B cell (primary cell): ENCODE data around the gene CACNA2D1. TPM values are rescaled to one million over a fixed set of nuclear protein-coding genes. Genes with fewer than 3 reads are reported as not detected.

ENCODE experiments used
- ATAC-seq: fragments of 200-7000 bp; cut with Tn5 transposase; one replicate; pipeline ENCODE4 v1.10.0; 2021; ENCODE audit warnings: low read depth, mild to moderate bottlenecking, moderate number of reproducible peaks, moderate library complexity
- CTCF ChIA-PET: fragments of 350-600 bp; sonication (Branson Sonifier 250); formaldehyde crosslinking; loops from one replicate; lab custom pipeline; 2021; ENCODE audit warnings: antibody characterized with exemption, inconsistent platforms; lab: Charles Lee
- POLR2A ChIA-PET: fragments of 350-600 bp; sonication (Branson Sonifier 250); formaldehyde crosslinking; loops from one replicate; lab custom pipeline; 2021; ENCODE audit warnings: antibody characterized with exemption; lab: Charles Lee
- DNase-seq: peaks from one replicate; pipeline ENCODE4 v3.0.0; 2013
- H2AFZ ChIP-seq: 2 replicates; pipeline ENCODE4 v1.6.1; 2012; ENCODE audit warnings: mild to moderate bottlenecking, low read depth, low read length; ENCODE audit not compliant: insufficient read depth, poor library complexity, severe bottlenecking
- H3K27ac ChIP-seq, 2 donors: 1 replicate in 1 of 2; 2 replicates in 1 of 2; pipeline ENCODE4 v1.5.1; 2012 to 2013; ENCODE audit warnings: low read length in 2 of 2, mild to moderate bottlenecking in 2 of 2, moderate library complexity in 1 of 2
- H3K27me3 ChIP-seq, 4 experiments: fragments of 200-600 bp in 1 of 4; sonication (generic) in 1 of 4; replicated peaks in 1 of 4; 1 replicate in 2 of 4; 2 replicates in 2 of 4; pipeline versions ENCODE4 v1.6.1 to v1.7.0; 2013 to 2016; ENCODE audit warnings: low read length in 3 of 4, mild to moderate bottlenecking in 2 of 4, mixed read lengths in 1 of 4, moderate library complexity in 1 of 4; ENCODE audit not compliant: insufficient read depth in 4 of 4, control insufficient read depth in 3 of 4; ENCODE audit errors: control extremely low read depth in 1 of 4
- H3K36me3 ChIP-seq, 2 experiments: replicated peaks in 1 of 2; 1 replicate in 1 of 2; 2 replicates in 1 of 2; pipeline versions ENCODE4 v1.6.1 to v1.7.1; 2013; ENCODE audit warnings: low read length in 1 of 2; ENCODE audit not compliant: insufficient read depth in 2 of 2, control insufficient read depth in 1 of 2; ENCODE audit errors: control extremely low read depth in 1 of 2, extremely low read depth in 1 of 2
- H3K4me1 ChIP-seq, 2 donors: fragments of 200-600 bp in 1 of 2; sonication (generic) in 1 of 2; 1 replicate in 1 of 2; 2 replicates in 1 of 2; pipeline versions ENCODE4 v1.5.1 to v1.6.1; 2013 to 2017; ENCODE audit warnings: low read length in 2 of 2; ENCODE audit not compliant: control insufficient read depth in 2 of 2, insufficient read depth in 2 of 2
- H3K4me2 ChIP-seq: replicated peaks from 2 replicates; pipeline ENCODE3; 2012; ENCODE audit warnings: mild to moderate bottlenecking, low read depth, low read length; ENCODE audit not compliant: poor library complexity, severe bottlenecking
- H3K4me3 ChIP-seq, 5 experiments: fragments of 200-600 bp in 1 of 5; sonication (generic) in 1 of 5; 1 replicate in 3 of 5; 2 replicates in 2 of 5; pipeline versions ENCODE4 v1.5.1 to v1.7.0; 2011 to 2016; ENCODE audit warnings: low read length in 4 of 5, mild to moderate bottlenecking in 4 of 5, low read depth in 2 of 5, control low read depth in 1 of 5, moderate library complexity in 1 of 5; ENCODE audit not compliant: insufficient read depth in 1 of 5; ENCODE audit errors: control extremely low read depth in 1 of 5, extremely low read depth in 1 of 5
- H3K79me2 ChIP-seq: fragments of 200-600 bp; sonication (generic); one replicate; pipeline ENCODE4 v1.6.0; 2016; ENCODE audit warnings: low read length; ENCODE audit not compliant: control insufficient read depth, insufficient read depth
- H3K9ac ChIP-seq: fragments of 200-600 bp; sonication (generic); 2 replicates; pipeline ENCODE4 v1.6.1; 2017; ENCODE audit warnings: mild to moderate bottlenecking, low read length, moderate library complexity
- H3K9me3 ChIP-seq, 3 donors: one replicate each; pipeline versions ENCODE4 v1.6.1 to v1.7.1; 2013; ENCODE audit warnings: low read length in 2 of 3; ENCODE audit not compliant: control insufficient read depth in 2 of 3, insufficient read depth in 1 of 3; ENCODE audit errors: control extremely low read depth in 1 of 3
- H4K20me1 ChIP-seq: 2 replicates; pipeline ENCODE4 v1.6.0; 2012; ENCODE audit warnings: mild to moderate bottlenecking, low read length; ENCODE audit not compliant: insufficient read depth, control insufficient read depth, poor library complexity, severe bottlenecking
- H3K27ac Mint-ChIP-seq: one replicate; pipeline ENCODE4 v1.8.0; 2021; ENCODE audit warnings: mixed read lengths
- H3K27me3 Mint-ChIP-seq: one replicate; pipeline ENCODE4 v1.8.0; 2021; ENCODE audit warnings: mixed read lengths
- H3K4me1 Mint-ChIP-seq: one replicate; pipeline ENCODE4 v1.8.0; 2021; ENCODE audit warnings: mixed read lengths
- H3K4me3 Mint-ChIP-seq: one replicate; pipeline ENCODE4 v1.8.0; 2021; ENCODE audit warnings: mixed read lengths
- H3K9me3 Mint-ChIP-seq: one replicate; pipeline ENCODE4 v1.8.0; 2022; ENCODE audit warnings: mixed read lengths; ENCODE audit not compliant: insufficient read depth
- EZH2 ChIP-seq: IDR thresholded peaks from 2 replicates; pipeline ENCODE4 v1.6.1; 2012; ENCODE audit warnings: borderline replicate concordance, low read depth, mild to moderate bottlenecking, moderate library complexity, low read length; ENCODE audit not compliant: insufficient read depth, poor library complexity, severe bottlenecking
- WGBS: methylation state at CpG from one replicate; pipeline ENCODE4 v1.1.5; 2013; ENCODE audit warnings: missing lambda C conversion rate; ENCODE audit not compliant: insufficient coverage; 5-methylcytosine and 5-hydroxymethylcytosine counted together
- intact Hi-C: fragments of 100-400 bp; cut with micrococcal nuclease; formaldehyde crosslinking; loops from one replicate; pipeline ENCODE4 v1.10.0; 2022
- polyA plus RNA-seq: library from polyadenylated mRNA; depleted of rRNA; stranded (reverse); fragments of >200 nt; gene quantifications from 2 replicates; pipeline ENCODE4 v1.2.3, GENCODE V29; 2012
- total RNA-seq, 2 donors: library from RNA; stranded (reverse); fragments of 120-200 nt in 1 of 2; gene quantifications; 1 replicate in 1 of 2; 2 replicates in 1 of 2; pipeline versions ENCODE4 v1.2.3 to v1.2.4, GENCODE V29; 2013 to 2022
- TF ChIP-seq, protein P1 (sequence below): fragments of 200-600 bp; IDR thresholded peaks from one replicate; pipeline ENCODE4 v1.8.0; 2022; ENCODE audit warnings: antibody characterized with exemption, mild to moderate bottlenecking

Gene CACNA2D1
- total and polyA plus RNA-seq, 2 donors (not counting 1 experiment from before 2014, with no cell fraction given): not detected

DNA sequence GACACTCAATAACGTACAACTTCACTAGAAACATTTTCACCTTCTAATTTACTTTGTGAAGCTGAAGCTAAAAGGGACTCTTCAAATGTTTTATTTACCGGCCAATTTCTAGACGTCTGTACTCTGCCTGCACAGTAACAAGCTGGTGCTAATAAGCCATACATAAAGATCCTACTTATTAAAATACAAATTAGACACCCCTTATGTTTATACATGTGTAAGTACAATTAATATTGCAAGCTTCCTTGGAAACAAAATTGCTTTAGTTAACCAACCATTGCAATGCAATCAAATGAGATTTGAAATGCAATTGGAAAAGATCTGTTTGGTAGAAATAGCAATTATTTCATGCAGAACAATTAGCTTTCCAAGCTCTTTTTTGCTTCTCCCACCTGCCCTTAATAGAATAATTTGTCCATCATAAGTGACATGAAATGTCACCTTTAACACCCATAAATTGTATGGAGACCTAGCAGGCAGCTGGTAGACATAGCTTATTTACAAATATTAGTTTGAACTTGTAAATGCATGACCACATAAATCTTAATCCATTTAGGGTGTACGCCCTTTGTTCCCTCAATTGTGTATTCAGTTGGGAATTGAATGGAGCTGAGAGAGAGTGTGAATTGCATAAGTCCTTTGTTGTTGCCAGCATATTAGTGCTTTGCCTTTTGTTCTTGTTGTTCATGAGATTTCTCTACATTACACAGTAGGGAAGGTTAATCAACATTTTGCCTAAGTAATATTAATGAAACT lies 277.1 kb downstream of the CACNA2D1 start:
- Mint-ChIP-seq H3K27me3 (no peaks in the 10 kb centered on the region), H3K4me3 (no peak overlapping the region), H3K27ac (no peak overlapping the region), H3K4me1 (no peaks in the 10 kb centered on the region), H3K9me3 (no peaks in the 10 kb centered on the region)
- H3K27ac ChIP-seq: no peak overlapping the region
- TF ChIP-seq, protein P1, sequence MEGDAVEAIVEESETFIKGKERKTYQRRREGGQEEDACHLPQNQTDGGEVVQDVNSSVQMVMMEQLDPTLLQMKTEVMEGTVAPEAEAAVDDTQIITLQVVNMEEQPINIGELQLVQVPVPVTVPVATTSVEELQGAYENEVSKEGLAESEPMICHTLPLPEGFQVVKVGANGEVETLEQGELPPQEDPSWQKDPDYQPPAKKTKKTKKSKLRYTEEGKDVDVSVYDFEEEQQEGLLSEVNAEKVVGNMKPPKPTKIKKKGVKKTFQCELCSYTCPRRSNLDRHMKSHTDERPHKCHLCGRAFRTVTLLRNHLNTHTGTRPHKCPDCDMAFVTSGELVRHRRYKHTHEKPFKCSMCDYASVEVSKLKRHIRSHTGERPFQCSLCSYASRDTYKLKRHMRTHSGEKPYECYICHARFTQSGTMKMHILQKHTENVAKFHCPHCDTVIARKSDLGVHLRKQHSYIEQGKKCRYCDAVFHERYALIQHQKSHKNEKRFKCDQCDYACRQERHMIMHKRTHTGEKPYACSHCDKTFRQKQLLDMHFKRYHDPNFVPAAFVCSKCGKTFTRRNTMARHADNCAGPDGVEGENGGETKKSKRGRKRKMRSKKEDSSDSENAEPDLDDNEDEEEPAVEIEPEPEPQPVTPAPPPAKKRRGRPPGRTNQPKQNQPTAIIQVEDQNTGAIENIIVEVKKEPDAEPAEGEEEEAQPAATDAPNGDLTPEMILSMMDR: no peak
- no peak for TF ChIP-seq EZH2
- DNase-seq (no peak), ATAC-seq (no peak)
- no peaks in the 10 kb centered on the region for H3K4me1 ChIP-seq
- H3K4me3 ChIP-seq: no peak overlapping the region
- no peaks in the 10 kb centered on the region for H3K36me3 ChIP-seq
- POLR2A ChIA-PET: no interaction called here
- H3K9me3 ChIP-seq: no peaks in the 10 kb centered on the region
- H4K20me1 ChIP-seq: no peaks in the 10 kb centered on the region
- no peak overlapping the region for H3K4me2 ChIP-seq
- intact Hi-C loops: no loop called here
- no CpG with 5 or more reads among the region's 4 CpGs for WGBS
- CTCF ChIA-PET: no interaction called here
- H3K27me3 ChIP-seq: no peaks in the 10 kb centered on the region
- H3K79me2 ChIP-seq: no peaks in the 10 kb centered on the region
- H3K9ac ChIP-seq: no peak overlapping the region
- no peak overlapping the region for H2AFZ ChIP-seq

- TF ChIP-seq, protein P1: no peak
- no peak for TF ChIP-seq EZH2
- H3K9ac ChIP-seq: no peak overlapping the region
- POLR2A ChIA-PET: no interaction called here
- intact Hi-C loops: no loop called here
- H3K27ac Mint-ChIP-seq: no peak overlapping the region
- no peak overlapping the region for H3K4me2 ChIP-seq
- H3K79me2 ChIP-seq: no peaks in the 10 kb centered on the region
- H3K4me1 ChIP-seq: no peaks in the 10 kb centered on the region
- H3K4me3 Mint-ChIP-seq: no peak overlapping the region
- no peaks in the 10 kb centered on the region for H3K9me3 ChIP-seq
- no peaks in the 10 kb centered on the region for H3K27me3 Mint-ChIP-seq
- ATAC-seq: no peak
- CTCF ChIA-PET: no interaction called here
- no peaks in the 10 kb centered on the region for H3K27me3 ChIP-seq
- no peak overlapping the region for H3K27ac ChIP-seq
- H3K4me1 Mint-ChIP-seq: no peaks in the 10 kb centered on the region
- no peak for DNase-seq
- H2AFZ ChIP-seq: no peak overlapping the region
- H3K9me3 Mint-ChIP-seq: no peaks in the 10 kb centered on the region
- no peaks in the 10 kb centered on the region for H3K36me3 ChIP-seq
- H4K20me1 ChIP-seq: no peaks in the 10 kb centered on the region
- no peak overlapping the region for H3K4me3 ChIP-seq
- 81% methylated on average over 2 of the region's 3 CpGs for WGBS
These were observed 278.8 kb downstream of the CACNA2D1 start for GRCh38 chr7:82164813-82165212.
